ENCODE data around the gene CISD2. TPM values are rescaled to one million over a fixed set of nuclear protein-coding genes. Genes with fewer than 3 reads are reported as not detected.
"Not testable (repeated sequence)": the region's sequence is repeated elsewhere in the genome, so short reads cannot be mapped to it uniquely, and the experiment has no call there.

The CISD2 gene
- total and polyA plus RNA-seq, 10 donors, result 11.1 to 31.9 (median 22.0) TPM

GRCh38 chr4:102935716-102936115, 66.9 kb downstream of the CISD2 start:
- Histone ChIP-seq H3K4me3 (no peak overlapping the region), H3K9me3 (no peaks in the 10 kb centered on the region), H3K36me3 (no peaks in the 10 kb centered on the region), H3K4me1 (no peaks in the 10 kb centered on the region), H3K27ac (no peak overlapping the region), H3K27me3 (replicated peaks in 1 of 7) (no peaks in the 10 kb centered on the region)
- TF ChIP-seq POLR2AphosphoS5 (IDR thresholded peaks at IDR 0.05), result no peak
- TF ChIP-seq CTCF (IDR thresholded peaks at IDR 0.05 in 8 of 11, conservative IDR thresholded peaks at IDR 0.05 in 3 of 11), result no peak
- no peak for TF ChIP-seq POLR2A (IDR thresholded peaks at IDR 0.05)
- no peak for DNase-seq
- intact Hi-C loops (cut with DNase I; ENCODE audit: low total_unique reads), result no loop called here
- WGBS, 5 donors, result 67 to 98% (median 94%) methylated on average over 2 of the region's 2 CpGs

GRCh38 chr4:102938063-102938462, 69.3 kb downstream of the CISD2 start:
- H3K27me3 ChIP-seq (replicated peaks in 1 of 7); H3K4me3 ChIP-seq; H3K27ac ChIP-seq; H3K4me1 ChIP-seq; H3K9me3 ChIP-seq; H3K36me3 ChIP-seq; intact Hi-C loops (cut with DNase I; ENCODE audit: low total_unique reads); DNase-seq: not testable (repeated sequence)
- 72 to 92% (median 87%) methylated on average over 2 of the region's 2 CpGs for WGBS, 5 donors

Small RNA genes within 50 kb of the gene (small RNA-seq; reads per million reads assigned to genes)
- gene RNU7-151P, result 0 reads per million in 4 donors

Other genes with a start within 250 kb of the CISD2 start
- gene MANBA, start 108.0 kb upstream of the CISD2 start, total RNA-seq, result 100 to 1,000 TPM in 1 of 7 donors, 10 to 100 TPM in 6; 42.9 to 112 (median 57.7) TPM
- 10 to 100 TPM; 15.7 to 37.1 (median 25.9) TPM for gene MANBA, start 108.0 kb upstream of the CISD2 start, polyA plus RNA-seq
- 100 to 1,000 TPM; 303 to 459 (median 316) TPM for gene UBE2D3, start 41.4 kb upstream of the CISD2 start, total RNA-seq
- 100 to 1,000 TPM; 152 to 212 (median 177) TPM for gene UBE2D3, start 41.4 kb upstream of the CISD2 start, polyA plus RNA-seq
- gene SLC9B1, start 150.7 kb downstream of the CISD2 start, total RNA-seq, result 1 to 10 TPM in 6 of 7 donors, under 1 TPM in 1; 0.79 to 5.4 (median 2.2) TPM
- gene SLC9B1, start 150.7 kb downstream of the CISD2 start, polyA plus RNA-seq, result 1 to 10 TPM in 1 of 3 donors, under 1 TPM in 2; 0.37 to 1.4 (median 0.86) TPM
- 10 to 100 TPM; 10.1 to 17.0 (median 13.2) TPM for gene SLC9B2, start 207.8 kb downstream of the CISD2 start, total RNA-seq
- gene SLC9B2, start 207.8 kb downstream of the CISD2 start, polyA plus RNA-seq, result 1 to 10 TPM; 6.4 to 9.2 (median 7.5) TPM
- gene BDH2, start 230.8 kb downstream of the CISD2 start, total RNA-seq, result 10 to 100 TPM; 16.8 to 42.0 (median 36.8) TPM
- 10 to 100 TPM; 32.6 to 42.2 (median 41.8) TPM for gene BDH2, start 230.8 kb downstream of the CISD2 start, polyA plus RNA-seq

Measured in spleen (tissue), 11 donors.